Measurements from ENCODE around the gene KCNQ2.

Gene KCNQ2

GRCh38 chr20:63441136-63442099 is 31.0 kb downstream of the KCNQ2 start:
- peaks cover 15% of the 10 kb centered on the region for H3K27me3 Mint-ChIP-seq
- no peaks in the 10 kb centered on the region for H3K36me3 Mint-ChIP-seq
- H3K9me3 Mint-ChIP-seq = peaks cover 7% of the 10 kb centered on the region
- peak; percentile 31 for ATAC-seq (ENCODE audit: low read depth)
- H3K4me3 Mint-ChIP-seq = no peak overlapping the region
- H3K27ac Mint-ChIP-seq = no peak overlapping the region
- peaks cover 9% of the 10 kb centered on the region for H3K4me1 Mint-ChIP-seq
- no peak for DNase-seq (ENCODE audit: low spot score in 2 of 2)

GRCh38 chr20:63440366-63440955 is 32.0 kb downstream of the KCNQ2 start:
- Mint-ChIP-seq H3K27me3 (peaks cover 15% of the 10 kb centered on the region), H3K9me3 (peaks cover 7% of the 10 kb centered on the region), H3K4me3 (no peak overlapping the region), H3K27ac (no peak overlapping the region), H3K4me1 (peaks cover 9% of the 10 kb centered on the region), H3K36me3 (no peaks in the 10 kb centered on the region)
- no peak for DNase-seq (ENCODE audit: low spot score in 2 of 2)
- no peak for ATAC-seq (ENCODE audit: low read depth)

- Mint-ChIP-seq H3K9me3 (peaks cover 7% of the 10 kb centered on the region), H3K27me3 (peaks cover 15% of the 10 kb centered on the region), H3K4me1 (peaks cover 10% of the 10 kb centered on the region), H3K27ac (no peak overlapping the region), H3K4me3 (no peak overlapping the region), H3K36me3 (no peaks in the 10 kb centered on the region)
- DNase-seq (ENCODE audit: low spot score in 2 of 2) (no peak), ATAC-seq (ENCODE audit: low read depth) (no peak)
Measured at GRCh38 chr20:63439866-63440265, 32.6 kb downstream of the KCNQ2 start.

GRCh38 chr20:63438121-63438520 is 34.3 kb downstream of the KCNQ2 start:
- no peaks in the 10 kb centered on the region for H3K36me3 Mint-ChIP-seq
- no peak for DNase-seq (ENCODE audit: low spot score in 2 of 2)
- H3K27ac Mint-ChIP-seq = no peak overlapping the region
- peaks cover 12% of the 10 kb centered on the region for H3K4me1 Mint-ChIP-seq
- peaks cover 5% of the 10 kb centered on the region for H3K9me3 Mint-ChIP-seq
- ATAC-seq (ENCODE audit: low read depth) = no peak
- H3K4me3 Mint-ChIP-seq = no peak overlapping the region
- peaks cover 16% of the 10 kb centered on the region for H3K27me3 Mint-ChIP-seq

- Mint-ChIP-seq H3K27ac (no peak overlapping the region), H3K9me3 (peaks cover 2% of the 10 kb centered on the region), H3K36me3 (no peaks in the 10 kb centered on the region), H3K4me1 (peaks cover 7% of the 10 kb centered on the region), H3K4me3 (no peak overlapping the region), H3K27me3 (peaks cover 10% of the 10 kb centered on the region)
- ATAC-seq (ENCODE audit: low read depth) (no peak), DNase-seq (ENCODE audit: low spot score in 2 of 2) (no peak)
Measured at GRCh38 chr20:63435552-63435951, 36.9 kb downstream of the KCNQ2 start.

GRCh38 chr20:63434599-63435378 is 37.7 kb downstream of the KCNQ2 start:
- peaks cover 8% of the 10 kb centered on the region for H3K27me3 Mint-ChIP-seq
- H3K4me1 Mint-ChIP-seq = peaks cover 7% of the 10 kb centered on the region
- H3K27ac Mint-ChIP-seq = peak overlapping the region; percentile 51
- H3K4me3 Mint-ChIP-seq = peak overlapping the region; percentile 57
- peak; percentile 58 to 66 for DNase-seq (ENCODE audit: low spot score in 2 of 2)
- peaks cover 2% of the 10 kb centered on the region for H3K9me3 Mint-ChIP-seq
- H3K36me3 Mint-ChIP-seq = no peaks in the 10 kb centered on the region
- peak; percentile 69 for ATAC-seq (ENCODE audit: low read depth)

GRCh38 chr20:63433756-63434531 is 38.5 kb downstream of the KCNQ2 start:
- no peaks in the 10 kb centered on the region for H3K36me3 Mint-ChIP-seq
- H3K9me3 Mint-ChIP-seq = peaks cover 2% of the 10 kb centered on the region
- peaks cover 8% of the 10 kb centered on the region for H3K27me3 Mint-ChIP-seq
- no peak overlapping the region for H3K4me3 Mint-ChIP-seq
- peaks cover 7% of the 10 kb centered on the region for H3K4me1 Mint-ChIP-seq
- ATAC-seq (ENCODE audit: low read depth) (peak; percentile 8), DNase-seq (ENCODE audit: low spot score in 2 of 2) (no peak)
- no peak overlapping the region for H3K27ac Mint-ChIP-seq

GRCh38 chr20:63433351-63433750 is 39.1 kb downstream of the KCNQ2 start:
- no peak overlapping the region for H3K27ac Mint-ChIP-seq
- H3K4me1 Mint-ChIP-seq = peaks cover 7% of the 10 kb centered on the region
- DNase-seq (ENCODE audit: low spot score in 2 of 2) (no peak), ATAC-seq (ENCODE audit: low read depth) (peak; percentile 58)
- H3K9me3 Mint-ChIP-seq = peaks cover 2% of the 10 kb centered on the region
- H3K4me3 Mint-ChIP-seq = peak overlapping the region; percentile 14
- H3K27me3 Mint-ChIP-seq = peaks cover 5% of the 10 kb centered on the region
- H3K36me3 Mint-ChIP-seq = no peaks in the 10 kb centered on the region

- Mint-ChIP-seq H3K4me1 (peaks cover 7% of the 10 kb centered on the region), H3K27ac (no peak overlapping the region), H3K36me3 (no peaks in the 10 kb centered on the region), H3K4me3 (no peak overlapping the region), H3K27me3 (peaks cover 5% of the 10 kb centered on the region), H3K9me3 (peaks cover 2% of the 10 kb centered on the region)
- ATAC-seq (ENCODE audit: low read depth) (no peak), DNase-seq (ENCODE audit: low spot score in 2 of 2) (no peak)
Measured at GRCh38 chr20:63432577-63433325, 39.7 kb downstream of the KCNQ2 start.

GRCh38 chr20:63431944-63432343 is 40.5 kb downstream of the KCNQ2 start:
- Mint-ChIP-seq H3K4me1 (peaks cover 7% of the 10 kb centered on the region), H3K9me3 (peaks cover 2% of the 10 kb centered on the region), H3K36me3 (no peaks in the 10 kb centered on the region), H3K27ac (no peak overlapping the region), H3K27me3 (peaks cover 6% of the 10 kb centered on the region), H3K4me3 (no peak overlapping the region)
- DNase-seq (ENCODE audit: low spot score in 2 of 2) (no peak), ATAC-seq (ENCODE audit: low read depth) (no peak)

GRCh38 chr20:63430891-63431290 is 41.6 kb downstream of the KCNQ2 start:
- peaks cover 2% of the 10 kb centered on the region for H3K9me3 Mint-ChIP-seq
- no peak overlapping the region for H3K27ac Mint-ChIP-seq
- DNase-seq (ENCODE audit: low spot score in 2 of 2) = no peak
- H3K4me3 Mint-ChIP-seq = no peak overlapping the region
- no peak for ATAC-seq (ENCODE audit: low read depth)
- H3K27me3 Mint-ChIP-seq = peaks cover 8% of the 10 kb centered on the region
- H3K36me3 Mint-ChIP-seq = no peaks in the 10 kb centered on the region
- peaks cover 7% of the 10 kb centered on the region for H3K4me1 Mint-ChIP-seq

GRCh38 chr20:63429992-63430391 is 42.5 kb downstream of the KCNQ2 start:
- Mint-ChIP-seq H3K9me3 (peaks cover 4% of the 10 kb centered on the region), H3K4me1 (peaks cover 7% of the 10 kb centered on the region), H3K27ac (no peak overlapping the region), H3K4me3 (no peak overlapping the region), H3K27me3 (peaks cover 12% of the 10 kb centered on the region), H3K36me3 (peaks cover under 1% of the 10 kb centered on the region)
- DNase-seq (ENCODE audit: low spot score in 2 of 2) (no peak), ATAC-seq (ENCODE audit: low read depth) (no peak)
